CD4-positive, alpha-beta T cell treated with Interferon gamma for 1 hour (primary cell): Measurements from ENCODE around the gene PSME3IP1.

ENCODE experiments used
- DNase-seq: peaks from one replicate; pipeline ENCODE4 v3.0.0-alpha.2; 2020

The PSME3IP1 gene

DNA sequence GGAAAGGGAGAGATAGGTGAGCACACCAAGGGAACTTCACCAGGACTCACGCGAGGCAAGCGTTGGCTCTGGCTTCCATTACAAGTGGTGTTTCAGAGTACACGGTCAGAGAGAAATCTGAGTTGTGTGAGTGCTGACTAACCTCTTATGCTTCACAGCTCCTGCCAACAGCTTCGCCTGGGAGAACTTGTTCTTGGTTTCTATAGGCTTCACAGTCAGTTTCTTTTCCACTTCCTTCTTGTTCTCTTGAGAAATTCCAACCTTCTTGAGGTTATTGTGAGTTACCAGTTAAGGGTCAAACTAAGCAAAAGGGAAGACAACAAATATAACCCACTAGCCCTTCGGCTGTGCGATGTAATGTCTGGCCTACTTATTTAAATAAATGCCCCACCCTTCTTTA lies 18.9 kb downstream of the PSME3IP1 start:
- no peak for DNase-seq

DNA sequence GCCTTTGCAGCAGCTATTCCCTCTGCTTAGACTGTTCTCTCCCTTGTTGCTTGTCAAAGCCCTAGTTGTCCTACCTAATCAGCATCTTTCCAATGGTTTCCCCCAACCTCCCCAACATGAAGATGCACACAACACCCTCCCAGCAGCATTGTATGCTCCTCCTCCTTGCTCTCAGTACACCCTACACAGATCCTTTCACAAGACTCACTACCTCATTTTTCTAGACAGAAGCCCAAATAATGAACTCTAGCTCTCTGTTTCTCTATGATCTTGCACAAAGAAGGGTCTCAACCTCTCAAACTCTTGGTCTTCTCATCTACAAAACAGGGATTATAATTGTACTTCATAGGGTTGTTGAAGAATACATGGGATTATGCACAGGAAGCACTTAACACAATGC lies 19.4 kb downstream of the PSME3IP1 start:
- no peak for DNase-seq

DNA sequence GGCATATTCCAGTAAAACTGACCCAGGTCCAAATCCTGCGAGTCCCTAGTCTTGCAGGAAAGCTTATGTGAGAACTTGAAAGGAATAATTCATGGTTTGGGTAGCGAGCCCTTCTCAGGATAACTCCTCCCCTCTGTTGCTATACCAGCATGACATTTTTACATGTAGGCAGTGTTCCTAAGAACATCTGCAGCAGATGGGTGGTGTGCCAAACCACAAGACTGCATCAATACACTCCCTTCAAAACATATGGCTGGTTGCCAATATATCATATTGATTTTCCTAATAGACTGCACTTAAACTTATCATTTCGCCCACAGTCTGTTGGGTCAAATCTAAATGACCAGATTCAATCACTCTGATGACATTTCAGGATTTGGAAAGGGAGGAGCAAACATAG lies 19.9 kb downstream of the PSME3IP1 start:
- no peak for DNase-seq

DNA sequence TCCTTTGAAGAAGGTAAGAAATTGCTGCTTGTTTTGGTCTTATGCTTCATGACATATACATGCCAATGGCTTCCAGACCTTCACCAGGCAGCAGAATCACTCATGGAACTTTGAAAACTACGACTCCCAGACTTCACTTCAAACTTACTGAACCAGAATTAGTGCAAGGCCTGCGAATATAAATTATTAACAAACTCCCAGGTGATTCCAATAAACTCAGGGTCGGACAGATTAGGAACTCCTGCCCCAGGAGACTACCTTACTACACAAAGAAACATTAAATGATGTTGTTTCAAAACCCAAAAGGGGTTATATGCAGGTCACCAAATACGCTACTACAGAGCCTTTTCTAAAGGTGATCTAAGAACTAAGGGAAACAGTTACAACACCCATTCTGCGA lies 20.4 kb downstream of the PSME3IP1 start:
- DNase-seq = no peak

DNA sequence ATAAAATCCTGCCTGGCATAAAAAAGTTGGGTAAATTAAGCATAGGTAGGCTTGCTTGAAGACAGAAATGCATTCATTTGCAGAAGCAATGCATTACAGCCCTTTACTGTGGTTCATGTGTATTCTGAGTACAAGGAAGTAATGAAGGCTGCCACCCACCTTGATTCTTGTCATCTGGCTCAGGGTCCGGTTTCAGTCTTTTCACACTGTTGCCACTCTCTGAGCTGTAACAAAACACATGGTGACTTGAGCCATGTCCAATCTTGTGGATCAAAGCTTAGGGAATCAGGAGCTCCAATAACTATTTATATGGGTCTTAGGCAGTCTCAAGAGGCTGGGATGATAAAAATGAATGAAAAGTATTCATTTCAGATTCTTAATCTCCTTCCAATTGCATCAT lies 22.0 kb downstream of the PSME3IP1 start:
- DNase-seq = no peak

DNA sequence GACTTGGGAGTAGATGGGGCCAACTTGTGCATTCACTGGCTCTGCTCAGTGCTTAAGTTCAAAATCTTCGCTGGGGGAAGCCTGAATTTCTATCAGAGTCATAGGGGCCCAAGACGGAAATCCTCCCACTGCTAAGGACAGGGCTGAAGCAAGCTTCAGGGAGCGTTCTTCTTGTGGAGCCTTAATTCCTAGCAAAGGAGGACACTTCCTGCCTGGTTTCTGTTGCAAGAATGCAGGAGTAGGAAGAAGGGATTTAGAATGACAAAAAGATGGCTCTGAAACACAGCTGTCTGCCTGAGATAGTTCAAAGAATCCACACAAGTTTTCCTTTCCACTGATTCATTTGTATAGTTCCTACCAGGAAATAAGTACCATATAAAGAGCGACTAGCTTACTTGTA lies 26.4 kb downstream of the PSME3IP1 start:
- DNase-seq = no peak

DNA sequence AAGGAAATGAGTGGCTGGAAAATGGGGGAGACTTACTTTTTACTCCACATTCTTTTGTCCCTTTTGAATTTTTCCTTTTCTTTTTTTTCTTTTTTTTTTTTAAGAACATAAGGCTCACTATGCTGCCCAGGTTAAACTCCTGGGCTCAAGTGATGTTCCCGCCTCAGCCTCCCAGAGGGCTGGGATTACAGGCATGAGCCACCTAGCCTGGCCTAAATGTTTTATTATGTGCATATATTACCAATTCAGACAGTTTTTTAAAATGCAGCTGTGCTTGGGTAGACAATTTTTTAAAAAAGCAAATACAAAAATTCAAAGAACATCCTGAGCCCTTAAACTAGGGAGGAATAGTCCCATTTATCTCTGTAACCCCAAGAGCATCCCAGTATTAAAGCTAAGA lies 28.3 kb downstream of the PSME3IP1 start:
- no peak for DNase-seq

DNA sequence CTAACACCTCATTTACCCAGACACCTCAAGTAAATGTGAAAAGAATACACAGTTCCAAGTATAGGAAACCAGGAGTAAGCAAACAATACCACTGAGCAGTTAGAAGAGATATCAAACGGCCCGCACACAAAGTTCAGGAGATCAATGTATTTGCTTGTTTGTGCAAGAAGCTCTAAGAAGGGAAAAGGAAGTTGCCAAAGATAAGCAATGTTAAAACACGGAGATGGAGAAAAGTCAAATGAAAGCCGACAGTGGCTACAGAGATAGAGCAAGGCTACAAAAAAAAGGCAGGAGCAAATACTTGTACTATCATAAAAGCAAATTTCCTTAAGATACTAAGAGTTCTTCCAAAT lies 29.5 kb downstream of the PSME3IP1 start:
- no peak for DNase-seq

DNA sequence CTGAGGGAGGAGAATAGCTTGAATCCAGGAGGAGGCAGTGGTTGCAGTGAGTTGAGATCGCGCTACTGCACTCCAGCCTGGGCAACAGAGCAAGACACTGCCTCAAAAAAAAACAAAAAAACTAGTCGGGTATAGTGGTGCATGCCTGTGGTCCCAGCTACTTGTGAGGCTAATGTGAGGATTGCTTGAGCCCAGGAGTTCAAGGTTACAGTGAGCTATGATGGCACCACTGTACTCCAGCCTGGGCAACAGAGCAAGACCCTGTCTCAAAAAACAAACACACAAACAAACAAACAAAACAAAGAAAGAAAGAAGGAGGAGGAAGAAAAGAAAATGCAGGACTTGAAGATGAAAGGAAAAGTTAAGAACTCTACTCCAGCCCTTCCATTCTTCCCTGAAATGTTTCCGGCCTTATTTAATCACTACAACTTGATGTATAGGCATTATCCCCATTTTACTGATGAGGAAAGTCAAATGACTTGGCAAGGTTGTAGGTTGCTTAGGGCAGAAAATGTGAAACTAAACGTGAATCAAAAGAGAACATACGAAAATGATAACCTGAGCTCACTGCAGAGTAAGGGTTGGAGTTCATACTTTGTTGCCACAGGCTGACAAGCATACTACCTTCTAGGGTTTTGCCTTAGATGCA lies 30.0 kb downstream of the PSME3IP1 start:
- no peak for DNase-seq

DNA sequence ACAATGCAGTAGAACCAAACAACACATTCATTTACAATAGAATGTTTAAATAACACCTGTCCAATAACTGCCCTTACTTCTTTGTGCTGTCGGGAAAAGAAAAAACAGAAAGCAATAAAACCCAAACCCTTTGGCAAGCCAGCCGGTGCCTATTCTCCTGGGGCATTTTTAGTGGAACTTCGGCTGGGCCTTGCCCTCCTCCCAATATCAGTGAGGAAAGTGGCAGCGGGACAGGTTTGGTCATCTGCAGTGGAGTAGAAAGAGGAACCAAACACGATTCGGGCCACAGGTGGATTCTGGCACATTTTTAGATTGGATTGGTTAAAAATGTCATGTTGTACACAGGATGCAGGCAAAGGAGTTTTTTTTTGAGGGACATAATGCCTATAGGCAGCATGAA lies 32.0 kb downstream of the PSME3IP1 start:
- no peak for DNase-seq

DNA sequence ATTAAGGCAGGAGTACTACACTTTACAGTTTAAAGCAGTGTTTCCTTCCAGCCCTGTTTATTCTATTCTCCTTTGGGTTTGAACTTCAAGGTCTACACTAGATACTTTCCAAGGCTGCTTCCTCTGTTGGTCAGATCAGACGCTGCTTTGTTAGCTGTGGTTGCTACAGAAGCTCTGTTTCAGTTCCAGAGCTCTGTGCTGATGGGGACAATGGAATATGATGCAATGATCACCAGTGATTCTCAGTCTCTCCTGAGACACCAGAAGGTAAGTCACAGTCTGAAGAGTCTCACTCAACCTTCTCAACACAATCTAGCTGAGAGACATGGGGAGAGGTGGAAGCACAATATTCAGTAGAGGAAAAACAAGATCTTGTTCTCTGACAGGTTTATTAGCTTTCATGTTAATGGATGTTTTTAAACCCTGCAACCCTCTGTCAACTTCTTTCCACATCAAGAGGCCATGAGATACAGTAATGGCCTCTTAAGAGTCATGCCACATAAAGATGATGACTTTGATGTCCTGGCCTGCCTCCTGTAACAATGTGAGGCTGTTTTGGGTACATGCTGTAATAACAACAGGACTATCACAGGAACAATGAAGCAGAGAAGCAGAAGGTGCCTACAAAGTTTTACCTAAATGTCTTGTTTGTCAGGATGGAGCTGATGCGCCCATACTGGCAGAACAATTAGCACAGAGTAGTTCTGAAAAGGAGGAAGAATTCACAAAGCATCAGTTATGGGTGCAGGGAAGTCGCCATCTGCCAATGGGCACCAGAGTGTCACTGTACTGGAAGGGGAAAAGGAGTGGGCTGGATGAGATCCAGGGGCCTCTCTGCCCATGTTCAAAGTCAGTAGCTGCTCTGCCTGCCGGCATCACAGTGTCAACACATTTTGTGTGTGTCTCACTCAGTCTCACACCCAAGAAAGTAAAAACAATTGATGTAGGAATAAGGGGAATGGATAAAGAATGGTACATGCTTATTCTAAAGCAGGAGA lies 33.4 kb downstream of the PSME3IP1 start:
- no peak for DNase-seq

DNA sequence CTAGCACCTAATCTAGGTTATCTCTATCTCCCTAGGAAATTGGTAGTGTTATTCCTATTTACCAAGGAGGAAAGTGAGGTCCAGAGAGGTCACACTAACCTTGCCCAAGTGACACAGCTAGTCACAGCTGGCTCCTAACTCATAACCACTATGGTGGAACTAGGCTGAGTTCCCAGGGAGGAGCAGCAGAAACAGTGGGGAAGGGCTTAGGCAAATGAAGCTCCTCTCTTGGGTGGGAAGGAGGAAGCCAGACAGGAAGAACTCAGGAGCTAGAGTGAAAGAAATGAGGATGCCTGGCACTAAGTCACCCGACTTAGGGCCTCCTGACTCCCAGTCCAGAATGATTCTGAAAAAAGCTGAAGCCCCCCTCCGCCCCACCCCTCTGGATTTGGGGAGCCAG lies 34.5 kb downstream of the PSME3IP1 start:
- no peak for DNase-seq

DNA sequence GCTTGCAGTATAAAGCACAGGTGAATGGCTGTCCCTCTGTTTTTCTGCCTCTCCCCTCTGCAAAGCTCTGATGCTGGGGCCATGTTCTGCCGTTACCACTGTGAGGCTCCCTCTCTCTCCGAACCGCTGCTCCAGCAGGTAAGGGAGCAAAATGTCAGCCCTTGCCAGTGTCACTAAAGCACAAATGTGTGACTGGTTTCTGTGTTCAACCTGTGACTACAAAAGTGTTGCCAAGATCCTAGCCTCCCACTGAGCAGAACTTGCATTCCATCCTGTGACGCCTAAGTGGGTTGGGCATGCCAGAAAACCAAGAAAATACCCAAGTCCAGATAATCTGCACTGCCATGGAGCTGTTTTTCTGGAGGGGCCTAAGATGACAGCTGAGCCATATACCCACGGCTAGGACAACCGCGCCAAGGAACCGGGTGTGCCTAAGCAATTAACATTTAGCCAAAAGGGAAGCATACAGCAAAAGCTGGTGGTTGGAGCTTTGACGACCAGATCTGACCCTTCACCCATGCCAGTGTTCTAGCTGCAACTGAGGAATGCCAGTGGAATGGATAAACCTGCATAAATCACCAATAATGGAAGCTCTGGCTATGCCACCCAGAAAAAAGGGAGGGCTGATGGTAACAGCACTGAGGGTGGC lies 35.0 kb downstream of the PSME3IP1 start:
- no peak for DNase-seq

DNA sequence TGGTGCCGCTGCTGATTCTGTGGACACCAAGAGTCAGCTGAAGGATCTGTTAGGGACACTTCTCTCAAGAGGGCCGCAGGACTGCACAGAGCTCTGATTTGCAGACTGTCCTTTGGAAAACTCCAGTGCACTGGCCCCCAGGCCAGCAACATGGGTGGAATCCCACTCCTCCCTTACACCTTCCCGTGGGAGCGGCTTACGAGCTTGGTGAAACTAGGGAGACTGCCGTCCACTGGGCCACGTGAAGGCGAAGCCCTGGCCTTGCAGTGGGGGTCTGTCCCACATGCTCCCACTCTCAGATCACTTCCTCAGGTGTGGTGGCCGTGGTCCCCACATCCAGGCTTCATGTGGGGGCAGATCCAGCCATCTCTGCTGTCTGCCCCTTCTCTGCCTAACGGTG lies 36.4 kb downstream of the PSME3IP1 start:
- no peak for DNase-seq

DNA sequence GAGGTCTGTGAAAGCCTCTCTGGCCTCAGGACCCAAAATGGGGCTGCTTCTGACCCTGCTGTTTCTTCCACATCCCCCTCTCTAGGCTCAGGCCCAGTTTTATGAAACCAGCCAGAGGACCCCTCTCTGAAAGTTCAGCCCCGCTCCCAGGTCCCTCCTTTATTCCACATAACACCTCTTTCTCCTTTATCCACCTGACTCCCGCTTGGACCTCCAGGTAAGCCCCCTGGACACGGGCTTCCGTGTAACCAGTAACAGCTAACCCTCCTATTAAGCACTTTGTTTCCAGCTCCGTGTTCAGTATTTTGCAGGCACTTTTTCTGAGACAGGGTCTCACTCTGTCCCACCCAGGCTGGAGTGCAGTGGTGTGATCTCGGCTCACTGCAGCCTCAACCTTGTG lies 37.4 kb downstream of the PSME3IP1 start:
- DNase-seq = no peak

DNA sequence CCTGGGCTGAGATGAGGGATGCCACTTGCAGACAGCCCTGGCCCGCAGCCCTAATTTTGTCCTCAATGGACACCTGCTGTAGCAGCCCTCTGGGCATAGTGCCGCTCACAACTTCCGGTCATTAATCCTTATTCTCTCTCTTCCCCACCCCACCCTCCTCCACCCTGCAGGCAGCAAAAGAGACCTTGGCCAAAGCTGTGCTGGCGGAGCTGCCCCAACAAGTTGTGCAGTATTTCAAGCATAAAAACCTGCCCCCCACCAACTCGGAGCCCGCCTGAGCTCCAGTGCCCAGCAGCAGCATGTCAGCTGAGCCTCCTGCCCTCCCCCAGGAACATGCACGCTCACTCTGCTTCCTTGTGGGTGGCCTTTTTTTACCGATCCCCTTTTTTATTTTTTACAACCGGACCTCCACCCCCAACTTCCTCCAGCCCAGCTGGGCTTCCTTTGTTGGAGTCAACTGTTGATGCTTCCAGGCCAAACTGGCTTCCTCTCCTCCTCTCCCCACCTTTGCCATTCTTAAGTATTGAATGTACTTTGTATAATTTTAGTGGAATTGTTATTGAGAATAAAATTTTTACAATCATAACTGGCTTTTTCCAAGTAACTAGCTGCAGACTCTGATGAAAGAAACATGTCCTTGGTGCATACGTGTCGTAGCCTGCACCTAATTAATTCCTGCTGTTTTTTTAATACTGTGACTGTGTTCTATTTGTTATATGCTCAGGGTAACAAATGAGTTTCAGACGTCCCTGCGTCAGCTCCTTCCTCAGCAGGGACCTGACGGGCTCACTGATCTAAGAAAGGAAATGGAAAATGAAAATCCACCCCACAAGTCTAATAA lies 38.2 kb downstream of the PSME3IP1 start:
- no peak for DNase-seq

DNA sequence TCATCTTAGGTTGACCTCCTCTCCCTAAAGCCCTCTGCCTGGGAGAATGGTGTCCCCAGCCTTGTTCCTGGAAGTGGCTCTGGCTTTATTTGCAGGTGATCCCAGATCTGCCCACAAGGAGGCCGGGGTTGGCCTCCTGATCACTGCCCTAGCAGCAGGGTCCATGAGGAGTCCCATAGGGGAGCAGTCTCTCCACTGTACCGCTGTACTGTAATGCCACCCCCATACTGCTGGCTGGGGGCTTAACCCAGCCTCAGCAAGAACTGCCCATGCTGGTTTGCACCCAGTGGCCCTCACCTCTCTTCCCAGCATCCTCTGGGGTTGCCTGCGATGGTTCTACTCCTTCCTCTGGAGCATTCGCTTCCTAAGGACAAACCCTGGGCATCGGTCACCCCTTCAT lies 39.1 kb downstream of the PSME3IP1 start:
- no peak for DNase-seq

DNA sequence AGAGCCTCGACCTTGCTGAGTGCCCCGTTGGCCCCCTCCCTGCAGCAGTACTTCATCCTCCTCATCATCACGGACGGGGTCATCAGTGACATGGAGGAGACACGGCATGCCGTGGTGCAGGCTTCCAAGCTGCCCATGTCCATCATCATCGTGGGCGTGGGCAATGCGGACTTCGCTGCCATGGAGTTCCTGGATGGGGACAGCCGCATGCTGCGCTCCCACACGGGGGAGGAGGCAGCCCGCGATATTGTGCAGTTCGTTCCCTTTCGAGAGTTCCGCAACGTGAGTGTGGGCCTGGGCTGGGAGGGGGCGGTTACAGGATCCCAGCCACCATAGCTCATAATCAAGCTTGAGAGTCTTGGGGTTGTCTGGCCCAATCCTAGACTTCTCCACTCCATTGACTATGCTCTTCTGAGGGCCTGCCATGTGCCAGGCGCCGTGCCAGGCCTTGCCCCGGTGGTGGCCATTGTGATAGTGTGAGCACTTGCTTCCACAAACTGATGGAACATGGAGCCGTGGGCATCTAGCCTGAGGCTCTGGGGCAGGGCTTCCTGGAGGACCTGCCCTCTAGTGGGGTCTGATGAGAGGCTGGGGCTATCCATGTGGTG lies 39.7 kb downstream of the PSME3IP1 start:
- no peak for DNase-seq

DNA sequence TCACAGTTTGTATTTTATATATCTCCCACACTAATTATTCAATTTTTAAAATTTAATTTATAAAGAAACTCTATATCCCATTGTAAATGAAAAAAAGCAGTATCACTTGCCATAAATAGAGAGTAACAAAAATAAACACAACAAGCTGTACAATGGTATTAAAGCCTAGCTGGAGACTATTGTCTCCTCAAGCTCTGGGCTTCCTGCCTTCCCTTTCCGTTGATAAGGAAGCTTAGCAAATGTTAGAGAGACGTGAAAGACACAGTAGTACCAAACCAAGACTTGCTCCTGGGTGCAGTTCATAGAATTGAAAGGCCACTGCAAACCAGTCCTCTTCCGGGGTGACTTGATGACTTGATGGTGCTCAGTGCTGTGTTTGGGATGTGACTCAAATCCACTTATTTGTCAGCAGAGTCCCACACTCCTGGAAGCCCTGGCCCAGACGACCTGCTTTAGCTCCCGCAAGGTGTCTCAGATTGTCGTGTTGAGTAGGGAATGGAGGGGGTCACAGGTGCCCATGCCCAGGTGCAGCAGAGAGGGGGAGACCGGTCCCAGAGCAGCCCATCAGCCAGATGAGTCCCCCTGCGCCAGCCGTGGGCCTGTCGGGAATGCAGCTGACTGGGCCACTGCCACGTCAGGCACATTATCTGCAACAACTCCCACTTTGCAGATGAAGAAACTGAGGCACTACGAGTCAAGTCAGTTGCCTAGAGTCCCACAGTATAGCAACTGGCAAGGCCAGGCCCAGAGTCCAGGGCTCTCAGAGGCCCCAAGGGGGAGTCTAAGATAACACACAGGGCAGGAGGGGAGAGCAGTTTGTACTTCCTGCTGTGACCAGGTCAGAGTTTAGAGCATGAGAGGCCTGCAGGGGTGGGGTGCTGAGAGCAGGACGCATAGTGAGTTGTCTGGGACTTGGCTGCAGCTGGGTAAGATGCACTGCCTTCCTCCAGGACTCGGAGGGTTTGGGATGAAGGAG lies 40.5 kb downstream of the PSME3IP1 start:
- DNase-seq = no peak

DNA sequence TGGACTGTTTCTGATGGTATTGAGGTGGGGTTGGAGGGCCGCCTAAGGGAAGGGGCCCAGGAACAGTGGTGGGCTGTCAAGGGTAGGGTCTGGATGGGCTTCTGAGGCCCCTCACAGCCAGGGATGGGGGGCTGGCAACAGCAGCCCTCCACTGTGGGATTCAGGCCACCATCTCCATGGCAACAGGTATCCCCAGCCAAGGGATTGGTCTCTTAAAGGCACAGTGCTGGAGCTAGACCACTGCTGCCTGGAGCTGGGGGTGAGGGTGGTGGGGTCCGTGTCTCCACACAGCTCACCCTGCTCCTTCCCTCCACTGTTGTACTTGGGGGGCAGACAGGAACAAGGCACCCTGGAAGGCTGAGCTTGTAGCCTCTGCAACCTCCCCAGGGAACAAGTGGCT lies 41.8 kb downstream of the PSME3IP1 start:
- DNase-seq = no peak
